ENCODE data around the gene TNFRSF14.
A peak's percentile ranks its signal among the peaks of the same experiment; 100 is the strongest.

The TNFRSF14 gene

DNA sequence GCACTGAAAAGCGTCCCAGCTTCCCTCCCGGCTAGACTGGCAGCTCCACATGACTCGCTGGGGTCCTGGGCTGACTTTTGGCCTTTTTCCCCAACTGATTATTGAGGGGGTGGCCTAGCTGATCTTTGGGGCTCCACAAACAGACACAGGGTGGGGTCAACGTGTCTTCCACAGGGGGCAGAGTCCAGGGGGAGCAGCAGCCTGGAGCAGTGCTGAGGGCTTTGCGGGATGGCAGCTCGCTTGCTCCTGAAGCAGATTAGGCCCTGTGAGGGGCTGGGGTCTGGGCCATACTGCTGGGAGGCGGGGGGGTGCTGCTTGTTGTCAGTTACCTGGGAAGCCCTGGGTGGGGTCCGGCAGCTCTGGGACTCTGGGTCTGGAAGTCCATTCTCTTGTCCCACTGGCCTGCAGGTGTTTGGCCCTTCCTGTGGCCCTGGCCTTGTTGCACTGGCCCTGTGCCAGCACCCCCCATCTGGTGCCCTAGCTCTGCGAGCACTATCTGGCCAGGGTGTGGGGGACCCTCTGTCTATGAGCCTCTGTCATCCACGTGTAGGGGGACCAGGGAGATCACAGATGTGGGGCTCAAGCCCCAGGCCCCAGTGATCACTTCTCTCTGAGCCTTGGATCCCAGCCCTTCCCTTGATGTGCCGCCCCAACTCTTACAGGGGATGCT is 13.8 kb upstream of the TNFRSF14 start:
- H3K4me3 ChIP-seq (ENCODE audit: control insufficient read depth, low read depth, low read length), result no peak overlapping the region
- DNase-seq (ENCODE audit: low read depth), result no peak
- TF ChIP-seq, protein P1, sequence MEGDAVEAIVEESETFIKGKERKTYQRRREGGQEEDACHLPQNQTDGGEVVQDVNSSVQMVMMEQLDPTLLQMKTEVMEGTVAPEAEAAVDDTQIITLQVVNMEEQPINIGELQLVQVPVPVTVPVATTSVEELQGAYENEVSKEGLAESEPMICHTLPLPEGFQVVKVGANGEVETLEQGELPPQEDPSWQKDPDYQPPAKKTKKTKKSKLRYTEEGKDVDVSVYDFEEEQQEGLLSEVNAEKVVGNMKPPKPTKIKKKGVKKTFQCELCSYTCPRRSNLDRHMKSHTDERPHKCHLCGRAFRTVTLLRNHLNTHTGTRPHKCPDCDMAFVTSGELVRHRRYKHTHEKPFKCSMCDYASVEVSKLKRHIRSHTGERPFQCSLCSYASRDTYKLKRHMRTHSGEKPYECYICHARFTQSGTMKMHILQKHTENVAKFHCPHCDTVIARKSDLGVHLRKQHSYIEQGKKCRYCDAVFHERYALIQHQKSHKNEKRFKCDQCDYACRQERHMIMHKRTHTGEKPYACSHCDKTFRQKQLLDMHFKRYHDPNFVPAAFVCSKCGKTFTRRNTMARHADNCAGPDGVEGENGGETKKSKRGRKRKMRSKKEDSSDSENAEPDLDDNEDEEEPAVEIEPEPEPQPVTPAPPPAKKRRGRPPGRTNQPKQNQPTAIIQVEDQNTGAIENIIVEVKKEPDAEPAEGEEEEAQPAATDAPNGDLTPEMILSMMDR (conservative IDR thresholded peaks at IDR 0.05; ENCODE audit: control insufficient read depth, insufficient read depth, low read depth, low read length), result no peak

DNA sequence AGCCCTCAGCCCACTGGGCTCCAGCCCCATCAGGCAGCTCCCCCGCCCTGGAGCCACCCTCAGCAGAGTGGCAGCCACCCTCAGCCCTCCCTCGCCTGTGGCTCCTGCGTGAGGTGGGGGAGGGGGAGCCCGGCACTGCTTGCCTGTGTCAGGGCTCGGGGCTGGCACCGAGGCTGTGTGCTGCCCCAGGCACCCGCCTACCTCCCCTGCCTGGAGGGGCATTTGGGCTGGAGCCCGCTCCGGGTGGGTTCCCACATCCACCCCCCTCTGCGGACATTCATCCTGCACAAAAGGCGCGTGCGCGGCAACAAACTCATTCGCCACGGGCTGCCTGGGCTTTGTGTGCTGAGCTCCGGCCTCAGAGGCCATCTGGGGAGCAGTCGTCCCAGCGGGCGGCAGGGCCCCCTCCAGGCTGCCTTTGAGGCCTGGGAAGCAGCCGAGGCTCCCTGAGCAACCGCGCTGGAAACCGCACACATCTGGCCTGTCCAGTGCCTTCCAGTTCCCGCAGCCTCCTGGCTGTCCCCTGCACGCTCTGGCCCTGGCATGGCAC is 12.6 kb upstream of the TNFRSF14 start:
- TF ChIP-seq, protein P1 (conservative IDR thresholded peaks at IDR 0.05; ENCODE audit: control insufficient read depth, insufficient read depth, low read depth, low read length), result no peak
- DNase-seq (ENCODE audit: low read depth), result no peak
- H3K4me3 ChIP-seq (ENCODE audit: control insufficient read depth, low read depth, low read length), result no peak overlapping the region

DNA sequence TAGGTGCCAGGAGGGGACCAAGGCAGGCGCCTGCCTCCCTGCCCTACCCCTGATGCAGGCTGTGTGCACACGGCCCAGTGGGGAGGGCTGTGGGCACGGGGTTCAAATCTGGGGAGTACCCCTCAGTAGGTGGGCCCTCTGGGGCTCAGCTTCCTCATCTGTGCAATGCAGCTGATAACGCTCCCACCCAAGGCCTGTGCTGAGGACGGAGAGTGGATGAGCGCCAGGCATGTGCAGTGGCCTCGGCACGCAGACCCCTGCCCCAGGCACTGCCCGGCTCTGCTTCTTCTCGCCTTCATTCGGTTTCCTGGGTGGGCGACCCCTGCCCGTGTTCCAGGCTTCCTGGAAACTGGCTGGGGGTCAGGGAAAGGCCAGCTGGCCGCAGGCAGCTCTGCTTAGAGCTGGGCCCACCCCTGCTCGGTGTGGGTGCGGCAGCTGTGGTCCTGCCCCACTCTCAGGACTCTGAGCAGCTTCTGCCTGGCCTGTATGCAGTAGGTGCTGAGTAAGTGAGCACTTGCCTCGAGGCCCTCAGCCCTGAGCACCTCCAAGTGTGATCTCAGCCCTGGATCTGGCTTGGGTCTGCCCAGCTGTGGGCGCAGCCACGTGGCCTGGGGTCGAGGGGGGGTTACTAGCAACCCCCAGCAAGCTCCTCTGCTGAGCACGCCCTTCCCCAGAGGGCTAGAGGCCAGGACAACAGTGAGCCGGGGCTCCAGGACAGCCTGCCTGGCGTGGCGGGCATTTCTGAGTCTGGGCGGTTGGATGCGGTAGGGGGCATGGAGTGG is 11.9 kb upstream of the TNFRSF14 start:
- DNase-seq (ENCODE audit: low read depth), result no peak
- TF ChIP-seq, protein P1 (conservative IDR thresholded peaks at IDR 0.05; ENCODE audit: control insufficient read depth, insufficient read depth, low read depth, low read length), result no peak
- no peak overlapping the region for H3K4me3 ChIP-seq (ENCODE audit: control insufficient read depth, low read depth, low read length)

DNA sequence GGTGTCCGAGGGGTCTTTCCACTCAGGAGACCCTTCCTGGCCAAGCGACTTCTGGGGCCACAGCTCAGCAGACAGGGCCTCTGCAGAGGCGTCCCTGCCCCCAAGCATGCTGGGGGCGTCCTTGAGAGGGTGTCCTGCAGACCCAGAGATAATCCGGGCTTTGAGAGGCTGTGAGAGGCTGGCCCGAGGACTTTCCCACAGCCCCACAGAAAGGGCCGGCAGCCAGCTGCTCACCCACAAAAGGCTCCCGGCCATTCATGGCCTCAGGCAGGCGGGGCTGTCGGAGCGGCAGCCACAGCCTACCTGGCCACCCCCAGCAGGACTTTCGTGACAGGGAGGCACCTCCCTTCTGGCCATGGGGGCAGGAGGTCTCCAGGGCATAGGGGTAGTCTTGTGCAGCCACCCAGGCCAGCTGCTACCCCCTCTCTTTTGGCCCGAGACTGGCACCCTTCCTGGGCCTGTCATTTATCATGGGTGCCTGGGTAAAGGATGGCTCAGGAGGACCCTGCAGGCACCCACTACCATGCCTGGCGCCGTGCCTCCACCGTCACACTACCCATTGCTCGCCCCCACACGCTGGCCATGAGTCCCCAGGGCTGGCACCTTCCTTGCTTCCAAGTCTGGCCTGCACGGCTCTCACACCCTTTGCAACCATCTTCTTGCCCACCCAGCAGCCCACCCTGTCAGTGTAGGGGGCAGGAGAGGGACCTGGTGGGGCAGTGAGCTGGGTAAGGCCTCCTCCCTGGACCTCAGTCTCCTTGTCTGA is 11.1 kb upstream of the TNFRSF14 start:
- no peak overlapping the region for H3K4me3 ChIP-seq (ENCODE audit: control insufficient read depth, low read depth, low read length)
- TF ChIP-seq, protein P1 (conservative IDR thresholded peaks at IDR 0.05; ENCODE audit: control insufficient read depth, insufficient read depth, low read depth, low read length), result no peak

DNA sequence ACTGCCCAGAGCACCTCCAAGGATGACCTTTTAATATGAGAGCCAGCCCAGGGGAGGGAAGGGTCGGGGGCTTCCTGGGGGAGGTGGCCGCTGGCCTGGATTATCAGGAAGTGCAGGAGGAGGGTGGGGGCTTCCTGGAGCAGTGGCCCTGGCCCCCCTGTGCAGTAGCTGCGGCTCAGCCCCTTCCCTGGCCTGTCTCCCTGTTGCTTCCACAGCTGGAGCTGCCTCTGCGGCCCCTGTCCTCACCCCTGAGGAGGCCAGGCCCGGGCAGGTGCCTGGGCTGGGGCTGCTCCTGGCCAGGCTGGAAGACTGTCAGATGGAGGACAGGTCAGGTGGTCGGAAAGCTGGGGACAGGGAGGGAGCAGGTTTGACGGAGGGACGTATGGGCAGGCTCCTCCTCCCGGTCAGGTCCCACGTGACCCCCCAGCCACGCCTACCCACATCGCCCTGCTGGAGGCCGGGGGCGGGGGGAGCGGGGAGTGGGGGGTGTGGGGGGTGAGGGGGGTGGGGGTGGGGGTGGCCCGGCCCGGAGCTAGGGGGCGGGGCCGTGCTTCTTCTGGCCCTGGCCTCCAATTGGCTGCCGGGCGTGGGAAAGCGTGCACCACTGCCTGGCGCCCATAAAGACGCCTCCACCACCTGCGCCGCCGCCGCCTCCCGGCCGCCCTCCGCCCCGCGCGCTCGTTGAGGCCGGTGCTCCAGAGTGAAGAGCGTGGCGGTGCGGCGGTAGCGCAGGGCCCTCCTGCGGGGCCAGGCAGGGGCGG is 10.2 kb upstream of the TNFRSF14 start:
- TF ChIP-seq, protein P1 (conservative IDR thresholded peaks at IDR 0.05; ENCODE audit: control insufficient read depth, insufficient read depth, low read depth, low read length), result no peak
- H3K4me3 ChIP-seq (ENCODE audit: control insufficient read depth, low read depth, low read length), result peak overlapping the region; percentile 41

More for the DNA sequence above, 11.1 kb upstream of the TNFRSF14 start:
- no peak for DNase-seq (ENCODE audit: low read depth)

More for the DNA sequence above, 10.2 kb upstream of the TNFRSF14 start:
- peak; percentile 58 for DNase-seq (ENCODE audit: low read depth)

Data from fibroblast of mammary gland (primary cell).